HL-60/S4 treated with retinoic acid at 250 ng/mL for 4 days and 3 days (cell line): ENCODE results near the gene REPS2.

Experiments used
- in situ Hi-C: fragments of 300-500 bp; cut with MboI; formaldehyde crosslinking; loops from 2 replicates; pipeline ENCODE4 v1.7.0; 2022; ENCODE audit warnings: low sequenced_read_pairs

The REPS2 gene

DNA sequence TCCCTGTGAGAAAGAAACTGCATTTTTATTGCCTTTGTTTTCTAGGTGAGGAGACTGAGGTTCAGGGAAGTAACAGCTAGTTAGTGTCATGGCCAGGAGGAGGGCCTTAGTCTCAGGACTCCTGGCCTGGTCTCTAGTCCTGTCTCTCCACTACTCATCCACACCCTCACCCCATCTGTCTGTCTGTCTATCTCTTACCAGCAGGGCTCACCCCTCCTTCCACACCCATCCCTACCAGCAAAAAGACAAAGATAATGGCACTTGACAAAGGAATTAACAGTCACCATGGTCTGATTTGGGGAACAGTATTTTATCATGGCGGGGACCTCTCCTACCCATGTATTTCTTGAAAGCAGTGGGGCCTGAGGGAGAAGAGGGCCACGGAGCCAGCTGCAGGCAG is 125.8 kb downstream of the REPS2 start:
- in situ Hi-C loops: no loop called here

GRCh38 chrX:17072721-17073230 is 126.3 kb downstream of the REPS2 start:
- in situ Hi-C loops: no loop called here

DNA sequence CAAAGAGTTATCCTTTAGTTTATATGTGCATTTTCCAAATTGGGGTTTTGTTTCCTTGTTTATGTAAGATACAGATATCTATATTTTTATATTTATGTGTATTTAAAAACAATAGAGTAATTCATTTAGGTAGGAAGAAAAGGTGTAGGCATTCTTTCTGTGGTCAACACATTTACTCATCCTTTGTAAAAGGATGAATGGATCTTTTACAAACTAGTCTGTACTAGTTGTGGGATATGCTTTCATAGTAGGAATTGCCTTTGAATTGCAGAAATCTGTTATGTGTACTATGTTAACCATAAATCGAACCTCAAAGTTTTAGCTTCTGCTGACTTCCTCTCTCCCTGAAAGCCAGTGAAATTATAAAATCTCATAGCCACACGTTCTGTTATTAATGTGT is 128.5 kb downstream of the REPS2 start:
- in situ Hi-C loops: no loop called here

DNA sequence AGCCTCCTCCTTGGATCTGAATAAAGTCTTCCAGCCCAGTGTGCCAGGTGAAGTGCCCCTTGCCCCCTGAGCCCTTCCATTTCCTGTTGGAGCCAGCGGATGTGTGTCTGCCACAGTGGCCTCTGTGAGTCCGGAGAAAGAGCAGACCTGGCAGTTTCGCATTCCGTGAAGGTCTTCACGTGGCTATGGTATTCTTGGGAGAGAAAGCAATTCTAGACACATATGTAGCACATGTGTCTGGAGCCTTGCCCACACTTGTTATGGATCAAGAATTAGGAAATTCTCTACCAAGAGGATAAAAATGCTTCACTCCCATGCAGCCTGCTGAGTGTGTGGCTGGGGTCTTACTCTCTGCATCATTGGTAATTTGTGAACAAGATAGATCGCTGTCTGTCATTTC is 130.9 kb downstream of the REPS2 start:
- in situ Hi-C loops: no loop called here

- in situ Hi-C loops: no loop called here
Measured at GRCh38 chrX:17078031-17078720, 131.7 kb downstream of the REPS2 start.

- in situ Hi-C loops: no loop called here
Measured at GRCh38 chrX:17081511-17081910, 135.1 kb downstream of the REPS2 start.

GRCh38 chrX:17081968-17082367 is 135.5 kb downstream of the REPS2 start:
- in situ Hi-C loops: no loop called here

- in situ Hi-C loops: no loop called here
Measured at GRCh38 chrX:17082831-17083230, 136.4 kb downstream of the REPS2 start.

GRCh38 chrX:17086317-17086716 is 139.9 kb downstream of the REPS2 start:
- in situ Hi-C loops: no loop called here

DNA sequence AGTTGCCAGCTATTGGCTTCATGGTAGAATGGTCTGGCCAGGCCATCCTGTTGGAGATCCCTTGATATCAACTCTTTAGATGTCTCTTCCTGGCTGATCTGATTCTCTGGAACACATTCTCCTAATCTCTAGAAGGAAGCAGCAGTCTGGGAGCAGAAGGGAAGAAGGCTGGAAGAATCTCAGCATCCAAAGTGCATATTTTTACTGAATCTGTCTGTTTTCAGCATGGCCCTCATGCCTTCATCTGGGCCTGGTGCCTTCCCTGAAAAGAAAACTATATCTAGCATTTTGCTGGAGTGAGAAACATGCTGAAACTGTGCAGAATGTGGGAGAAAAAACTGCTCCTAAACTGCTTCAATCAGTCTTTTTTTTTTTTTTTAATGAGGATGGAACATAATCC is 148.7 kb downstream of the REPS2 start:
- in situ Hi-C loops: no loop called here

DNA sequence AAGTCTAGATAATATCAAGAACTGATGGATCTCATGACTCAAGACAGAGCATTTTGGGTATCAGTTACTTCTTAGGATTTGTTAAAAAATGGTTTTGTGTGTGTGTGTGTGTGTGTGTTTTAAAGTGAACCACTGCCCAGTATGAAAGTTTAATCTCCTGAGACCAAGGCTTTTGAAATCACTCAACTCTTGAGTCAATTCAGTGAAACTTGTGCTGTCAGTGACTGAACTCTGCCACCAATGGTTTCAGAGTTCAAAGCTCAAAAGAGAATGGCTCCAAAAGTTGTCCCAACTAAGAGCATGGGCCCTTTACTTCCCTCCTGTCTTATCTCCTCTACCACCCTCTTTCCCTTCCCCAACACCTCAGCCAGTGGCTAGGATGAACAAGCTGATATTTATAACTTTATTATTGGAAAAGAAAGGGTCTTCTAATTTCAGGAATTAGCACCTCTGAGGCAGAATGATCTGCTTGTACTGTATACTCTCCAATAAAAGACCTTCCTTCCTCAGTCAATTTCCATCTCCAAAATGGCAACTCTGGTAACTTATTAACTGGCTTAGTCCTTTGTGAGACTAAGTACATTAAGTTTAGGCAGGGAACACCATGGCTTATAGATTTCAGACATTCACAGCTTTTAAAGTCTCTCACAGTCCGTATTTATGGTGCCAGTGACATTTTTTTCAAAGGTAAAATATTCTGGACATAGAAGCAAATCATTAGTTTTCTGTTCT is 152.2 kb downstream of the REPS2 start:
- in situ Hi-C loops: no loop called here

GRCh38 chrX:17104433-17104832 is 158.0 kb downstream of the REPS2 start:
- in situ Hi-C loops: no loop called here

DNA sequence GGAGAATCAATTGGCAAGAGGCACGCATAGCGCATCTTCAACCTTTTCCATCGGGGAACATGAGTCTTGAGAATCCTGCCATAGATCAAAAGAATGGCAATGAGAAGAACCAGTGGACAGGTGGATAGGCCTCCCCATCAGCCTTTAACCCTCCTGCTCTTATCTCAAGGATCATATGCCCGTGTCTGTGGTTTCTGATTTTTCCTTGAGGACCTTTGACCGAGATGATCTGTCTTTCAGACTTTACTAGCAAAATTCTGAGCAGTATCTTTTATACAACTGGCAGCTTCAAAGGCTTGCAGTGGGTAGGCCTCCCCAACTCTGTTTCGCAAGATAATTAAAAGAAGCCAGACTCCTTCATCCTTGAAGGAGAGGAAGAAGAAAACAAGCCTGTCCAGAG is 174.4 kb downstream of the REPS2 start:
- in situ Hi-C loops: no loop called here

- in situ Hi-C loops: no loop called here
Measured at GRCh38 chrX:17154001-17154400, 207.5 kb downstream of the REPS2 start.

GRCh38 chrX:17160975-17161374 is 214.5 kb downstream of the REPS2 start:
- in situ Hi-C loops: no loop called here

DNA sequence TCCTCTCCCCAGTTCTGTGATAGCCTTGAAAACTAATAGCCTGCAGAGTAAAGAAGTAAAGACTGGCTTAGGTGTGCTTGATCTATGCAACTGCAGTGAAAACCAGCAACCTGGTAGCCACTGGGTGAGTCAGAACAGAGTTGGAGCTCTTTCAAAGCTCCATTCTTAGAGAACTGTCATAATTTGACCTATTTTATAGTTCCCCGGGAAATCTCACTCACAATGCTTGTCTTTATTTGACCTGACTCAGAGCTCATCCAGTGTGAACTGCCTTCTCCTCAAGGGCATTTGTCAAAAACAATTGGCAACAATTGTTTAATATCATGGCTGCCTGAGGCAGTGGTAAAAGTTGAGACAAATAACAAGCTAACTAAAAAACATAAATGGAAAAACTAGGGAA is 215.5 kb downstream of the REPS2 start:
- in situ Hi-C loops: no loop called here

DNA sequence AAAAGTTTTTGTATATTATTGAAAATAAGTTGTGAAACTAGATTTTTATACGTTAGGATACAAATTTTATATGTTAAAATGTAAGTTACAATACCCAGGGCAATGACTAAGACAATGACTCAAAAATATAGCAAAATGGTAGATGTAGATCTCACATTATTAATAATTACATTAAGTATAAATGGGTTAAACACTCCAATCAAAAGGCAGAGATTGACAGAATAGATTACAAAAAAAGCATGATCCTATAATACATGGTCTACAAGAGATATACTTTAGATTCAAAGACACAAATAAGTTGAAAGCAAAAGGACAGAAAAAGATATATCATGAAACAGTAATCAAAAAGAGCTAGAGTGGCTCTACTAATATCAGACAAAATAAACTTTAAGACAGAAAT is 217.6 kb downstream of the REPS2 start:
- in situ Hi-C loops: no loop called here

DNA sequence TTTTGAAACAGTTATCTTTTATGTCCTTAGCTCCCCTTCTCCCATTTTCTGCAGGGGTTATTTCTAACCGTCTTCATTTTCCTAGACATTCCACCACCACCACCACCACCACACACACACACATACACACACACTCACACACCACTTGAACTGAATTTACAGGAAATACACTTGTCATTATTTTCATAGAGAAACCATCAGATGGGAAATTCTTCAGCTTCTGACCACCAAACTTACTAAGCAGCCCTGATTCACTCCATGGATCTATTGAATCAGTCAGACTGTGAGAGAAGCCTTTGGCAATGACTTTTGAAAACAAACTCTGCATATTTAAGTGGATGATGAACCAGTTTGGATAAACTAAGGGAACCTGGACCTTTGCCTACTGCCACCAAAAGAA is 218.5 kb downstream of the REPS2 start:
- in situ Hi-C loops: no loop called here

- in situ Hi-C loops: no loop called here
Measured at GRCh38 chrX:17167915-17168314, 221.5 kb downstream of the REPS2 start.

- in situ Hi-C loops: no loop called here
Measured at GRCh38 chrX:17170973-17171372, 224.5 kb downstream of the REPS2 start.

GRCh38 chrX:17174671-17175070 is 228.2 kb downstream of the REPS2 start:
- in situ Hi-C loops: no loop called here

DNA sequence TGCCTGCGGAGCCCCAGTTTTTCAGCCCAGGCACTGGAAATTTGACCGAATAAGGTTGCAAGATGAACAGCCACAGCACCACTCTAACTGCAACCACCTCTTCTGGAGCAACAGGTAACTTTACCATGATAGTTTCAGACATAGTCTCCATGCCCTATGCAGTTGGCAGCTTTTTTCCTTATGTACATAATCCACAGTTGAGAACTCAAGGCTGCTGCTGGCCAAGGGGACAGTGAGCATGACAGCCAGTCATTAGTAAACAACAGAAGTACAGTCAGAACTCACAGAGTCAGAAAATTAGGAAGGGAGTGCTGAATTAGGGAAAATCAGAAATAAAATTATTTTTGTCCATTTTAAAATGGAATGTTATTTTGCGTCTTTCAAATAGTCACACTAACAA is 235.9 kb downstream of the REPS2 start:
- in situ Hi-C loops: no loop called here
